GM18505 (cell line): ENCODE results near the gene NEU1.
"Not testable (repeated sequence)": the region's sequence is repeated elsewhere in the genome, so short reads cannot be mapped to it uniquely, and the experiment has no call there.

Source experiments
- ATAC-seq: cut with Tn5 transposase; IDR thresholded peaks from one replicate; pipeline ENCODE4 v1.9.1; 2021; ENCODE audit not compliant: unreplicated experiment
- POLR2A ChIP-seq: IDR thresholded peaks from 4 replicates; pipeline ENCODE4 v1.6.1; 2011; ENCODE audit warnings: borderline replicate concordance; ENCODE audit not compliant: insufficient read depth, insufficient read length; ENCODE audit errors: extremely low read depth

Gene NEU1

GRCh38 chr6:31862344-31863235, at the start of gene NEU1:
TSS of gene NEU1 (minus strand) at chr6:31862821. CDS start at chr6:31862776, 45 bp downstream.
- ATAC-seq: peak; percentile 88
- peak; percentile 100 for TF ChIP-seq POLR2A

DNA sequence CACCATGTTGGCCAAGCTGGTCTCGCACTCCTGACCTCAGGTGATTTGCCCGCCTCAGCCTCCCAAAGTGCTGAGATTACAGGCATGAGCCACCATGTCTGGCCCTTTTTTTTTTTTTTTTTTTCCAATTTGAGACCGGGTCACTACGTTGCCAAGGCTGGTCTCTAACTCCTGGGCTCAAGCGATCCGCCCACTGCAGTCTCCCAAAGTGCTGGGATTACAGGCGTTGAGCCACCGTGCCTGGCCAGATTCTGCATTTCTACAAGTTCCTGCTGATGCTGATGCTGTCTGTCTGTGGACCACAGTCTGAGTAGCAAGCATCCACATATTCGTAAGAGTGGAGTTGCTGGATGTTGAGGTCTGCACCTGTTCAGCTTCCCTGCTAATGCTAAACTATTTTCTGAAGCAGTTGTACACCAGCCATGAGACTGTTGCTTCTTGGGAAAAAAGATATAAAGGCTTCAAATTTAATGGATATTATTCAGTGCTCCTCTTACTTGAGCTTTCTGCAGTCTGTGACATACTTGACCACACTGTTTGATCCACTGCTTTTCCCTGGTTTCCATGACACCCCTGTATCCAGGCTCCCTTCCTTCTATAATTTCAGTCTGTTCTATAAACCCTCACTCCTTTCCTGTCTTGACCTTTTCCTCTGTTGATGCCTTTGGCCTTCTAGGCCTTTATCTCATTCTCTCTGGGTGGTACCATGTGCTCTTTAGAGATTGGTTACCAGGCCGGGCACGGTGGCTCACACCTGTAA, 49.4 kb upstream of the NEU1 start:
- ATAC-seq: no peak
- no peak for TF ChIP-seq POLR2A

- ATAC-seq: not testable (repeated sequence)
Observed at GRCh38 chr6:31909298-31909697, 46.7 kb upstream of the NEU1 start.

- no peak for TF ChIP-seq POLR2A
- ATAC-seq: peak; percentile 64
Observed at GRCh38 chr6:31908791-31909190, 46.2 kb upstream of the NEU1 start.

DNA sequence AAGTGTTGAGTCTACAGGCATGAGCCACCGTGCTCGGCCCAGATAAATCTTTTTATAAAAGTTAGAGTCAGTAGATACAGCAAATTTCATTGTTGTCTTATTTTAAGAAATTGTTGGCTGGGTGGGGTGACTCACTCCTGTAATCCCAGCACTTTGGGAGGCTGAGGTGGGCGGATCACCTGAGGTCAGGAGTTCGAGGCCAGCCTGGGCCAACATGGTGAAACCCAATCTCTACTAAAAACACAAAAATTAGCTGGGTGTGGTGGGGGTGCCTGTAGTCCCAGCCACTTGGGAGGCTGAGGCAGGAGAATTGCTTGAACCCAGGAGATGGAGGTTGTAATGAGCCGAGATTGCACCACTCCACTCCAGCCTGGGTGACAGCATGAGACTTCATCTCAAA, 45.6 kb upstream of the NEU1 start:
- not testable (repeated sequence) for ATAC-seq

DNA sequence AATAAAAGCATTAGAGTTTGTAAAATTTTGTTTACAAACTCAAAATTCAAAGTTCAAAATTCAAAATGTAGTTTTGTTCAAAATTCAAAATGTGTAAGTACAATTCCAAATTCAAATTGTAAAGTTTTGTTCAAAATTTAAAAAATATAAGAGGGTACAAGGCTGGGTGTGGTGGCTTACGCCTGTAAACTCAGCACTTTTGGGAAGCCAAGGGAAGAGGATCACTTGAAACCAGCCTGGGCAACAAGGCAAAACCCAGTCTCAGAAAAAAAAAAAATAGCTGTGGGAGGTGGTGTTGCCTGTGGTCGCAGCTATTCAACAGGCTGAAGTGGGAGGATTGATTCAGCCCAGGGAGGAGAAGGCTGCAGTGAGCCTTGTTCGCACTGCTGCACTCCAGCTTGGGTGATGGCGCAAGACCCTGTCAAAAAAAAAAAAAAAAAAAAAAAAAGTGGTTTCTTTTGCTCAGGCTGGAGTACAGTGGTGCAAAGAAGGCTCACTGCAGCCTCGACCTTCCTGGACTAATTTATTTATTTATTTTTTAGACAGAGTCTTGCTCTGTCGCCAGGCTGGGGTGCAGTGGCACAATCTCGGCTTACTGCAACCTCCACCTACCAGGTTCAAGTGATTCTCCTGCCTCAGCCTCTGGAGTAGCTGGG, 44.7 kb upstream of the NEU1 start:
- no peak for TF ChIP-seq POLR2A
- ATAC-seq: no peak

DNA sequence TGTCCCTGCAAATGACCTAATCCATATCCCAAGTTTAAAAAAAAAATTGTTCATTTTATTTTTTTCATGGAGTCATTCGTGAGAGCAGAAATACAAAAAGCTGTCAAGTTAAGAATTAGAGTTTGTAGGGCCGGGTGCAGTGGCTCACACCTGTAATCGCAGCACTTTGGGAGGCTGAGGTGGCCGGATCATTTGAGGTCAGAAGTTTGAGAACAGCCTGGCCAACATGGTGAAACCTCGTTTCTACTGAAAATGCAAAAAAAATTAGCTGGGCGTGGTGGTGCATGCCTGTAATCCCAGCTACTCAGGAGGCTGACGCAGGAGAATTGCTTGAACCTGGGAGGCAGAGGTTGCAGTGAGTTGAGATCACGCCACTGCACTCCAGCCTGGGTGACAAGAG, 44.1 kb upstream of the NEU1 start:
- ATAC-seq: not testable (repeated sequence)

DNA sequence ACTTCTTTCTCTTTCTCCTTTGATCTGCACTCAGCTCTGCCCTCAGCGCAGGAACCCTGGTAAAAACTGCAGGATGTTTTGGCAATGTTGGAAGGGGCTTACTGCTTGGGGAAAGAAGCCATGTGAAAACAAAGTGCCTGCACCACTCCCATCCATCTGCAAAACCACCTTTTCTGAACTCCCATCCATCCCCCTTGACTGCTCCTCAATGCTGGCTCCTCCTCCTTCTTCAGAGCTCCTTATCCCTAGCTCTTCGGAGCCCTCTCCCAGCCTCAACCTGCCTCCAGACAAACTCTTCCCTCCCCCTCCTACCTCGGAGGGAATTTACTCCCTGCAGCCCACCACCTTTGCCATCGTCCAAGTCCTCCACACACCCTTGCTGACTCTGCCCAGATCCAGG, 43.5 kb upstream of the NEU1 start:
- TF ChIP-seq POLR2A: no peak
- ATAC-seq: no peak

DNA sequence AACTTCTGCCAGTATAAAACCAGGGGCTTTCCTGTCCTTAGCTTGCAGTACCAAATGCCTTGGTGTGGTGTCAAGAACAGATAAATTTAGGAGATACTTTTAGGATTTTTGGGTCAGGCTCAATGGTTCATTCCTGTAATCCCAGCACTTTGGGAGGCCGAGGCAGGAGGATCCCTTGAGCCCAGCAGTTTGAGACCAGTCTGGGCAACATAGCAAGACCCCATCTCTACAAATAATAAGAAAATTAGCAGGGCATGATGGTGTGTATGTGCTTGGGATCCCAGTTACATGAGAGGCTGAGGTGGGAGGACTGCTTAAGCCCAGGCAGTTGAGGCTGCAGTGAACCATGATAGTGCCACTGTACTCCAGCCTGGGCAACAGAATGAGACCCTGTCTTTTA, 42.4 kb upstream of the NEU1 start:
- ATAC-seq: no peak
- TF ChIP-seq POLR2A: no peak

DNA sequence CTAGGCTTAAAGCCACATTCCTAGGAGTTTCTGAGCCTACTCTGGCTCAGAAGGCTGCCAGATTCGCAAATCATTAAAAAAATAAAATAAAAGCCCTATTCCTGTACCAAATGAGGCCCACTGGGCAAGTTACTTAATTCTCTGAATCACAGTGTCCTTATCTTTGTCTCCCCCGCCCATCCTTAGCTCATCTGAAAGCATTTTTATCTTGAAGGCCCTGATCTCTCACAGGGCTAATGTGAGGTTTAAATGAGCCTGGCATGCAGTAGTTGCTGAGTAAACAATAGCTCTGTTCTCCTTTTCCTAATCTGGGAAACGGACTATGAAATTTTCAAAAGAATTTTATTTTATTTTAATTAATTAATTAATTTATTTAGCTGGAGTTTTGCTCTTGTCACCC, 41.3 kb upstream of the NEU1 start:
- TF ChIP-seq POLR2A: no peak
- no peak for ATAC-seq

DNA sequence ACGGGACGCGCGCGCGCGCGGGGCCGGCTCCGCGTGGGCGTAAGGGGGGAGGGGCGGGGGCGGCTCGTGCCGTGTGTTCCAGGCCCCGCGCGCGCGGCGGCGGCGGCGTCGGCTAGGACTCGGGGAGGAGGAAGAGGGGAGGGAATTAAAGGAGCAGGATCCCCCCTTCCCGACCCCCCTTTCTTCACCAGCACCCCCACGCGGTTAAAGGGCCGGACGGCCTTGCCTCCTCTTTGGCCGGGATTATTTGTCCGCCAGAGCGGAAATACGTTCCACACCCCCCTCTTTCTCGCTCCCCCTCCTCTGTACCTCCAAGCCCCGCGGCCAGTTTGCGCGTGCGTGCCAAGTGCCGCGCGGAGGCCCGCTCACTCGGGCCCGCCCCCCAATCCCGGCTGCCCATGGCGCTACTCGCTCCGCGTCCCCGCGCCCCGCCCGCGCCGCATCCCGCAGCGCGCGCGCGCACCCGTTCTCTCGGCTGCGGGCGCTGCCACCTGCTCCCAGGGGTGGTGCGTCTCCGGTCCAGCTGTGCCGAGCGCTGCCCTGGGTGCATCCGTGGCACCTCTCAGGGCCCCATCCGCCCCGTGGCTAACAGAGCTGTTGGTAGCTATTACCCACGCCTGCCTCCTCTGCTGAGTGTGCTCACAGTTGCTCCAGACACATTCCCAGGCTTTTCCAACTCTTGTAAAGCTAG, 39.5 kb upstream of the NEU1 start, which contains the start of gene ZBTB12:
Gene ZBTB12 (minus strand): TSS at position 134 of the 691 bp plus-strand sequence. CDS start 781 bp downstream, outside the sequence.
- peak; percentile 61 for TF ChIP-seq POLR2A
- peak; percentile 42 for ATAC-seq

DNA sequence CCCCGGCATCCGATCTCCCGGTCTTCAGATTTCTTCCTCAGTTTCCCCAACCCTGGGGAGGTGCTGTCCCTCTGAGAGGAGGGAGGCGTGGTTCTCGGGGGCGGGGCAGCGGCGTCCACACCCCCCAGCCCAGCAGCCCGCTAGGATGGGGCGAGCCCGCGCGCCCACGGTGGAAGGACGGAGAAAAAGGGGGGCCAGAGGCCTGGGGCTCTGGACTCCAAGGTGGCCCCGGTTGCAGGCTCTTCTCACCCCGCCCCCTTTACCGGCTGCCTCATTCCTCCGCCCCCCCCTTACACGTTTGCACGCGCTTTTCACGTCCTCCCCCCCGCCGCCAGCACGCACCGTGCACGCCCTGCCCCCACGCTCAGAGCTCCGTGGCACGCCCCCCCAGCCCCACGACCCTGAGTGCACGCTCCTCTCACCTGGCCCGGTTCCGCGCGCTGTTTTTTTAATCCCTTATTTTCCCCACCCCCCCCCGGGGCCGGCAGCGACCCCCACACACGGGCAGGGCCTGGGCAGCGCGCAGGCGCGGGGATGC, 38.9 kb upstream of the NEU1 start:
- TF ChIP-seq POLR2A: no peak
- ATAC-seq: no peak

DNA sequence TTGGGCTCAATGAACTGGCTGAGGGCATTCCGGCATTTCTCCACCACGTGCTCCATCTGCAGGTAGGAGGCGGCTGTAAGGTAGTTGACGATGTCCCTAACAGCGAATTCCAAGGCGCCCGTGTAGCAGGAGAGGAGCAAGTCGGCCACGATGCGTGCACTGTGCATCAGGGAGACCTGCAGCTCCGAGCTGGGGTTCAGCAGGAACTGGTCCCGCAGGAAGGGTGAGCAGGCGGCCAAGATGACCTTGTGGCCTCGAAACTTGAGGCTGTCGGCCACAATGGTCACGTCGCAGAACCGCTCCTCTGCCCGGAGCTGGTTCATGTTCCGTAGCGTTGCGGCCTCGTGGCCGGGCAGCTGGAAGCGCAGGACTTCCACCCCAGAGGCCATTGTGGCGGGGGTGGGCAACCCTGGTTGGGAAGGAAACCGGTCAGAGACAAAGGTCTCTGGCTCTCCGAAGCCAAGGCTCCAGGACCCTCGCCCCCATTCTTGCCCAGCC, 38.3 kb upstream of the NEU1 start:
- ATAC-seq: no peak
- TF ChIP-seq POLR2A: no peak
